Mammary epithelial cell (primary cell): ENCODE results near the gene ARIH1.

Experiments used
- CTCF ChIP-seq, 2 donors: IDR thresholded peaks in 1 of 2; conservative IDR thresholded peaks in 1 of 2; 2 replicates each; pipeline ENCODE4 v1.5.1; 2011 to 2012; ENCODE audit warnings: inconsistent platforms in 2 of 2, low read length in 2 of 2, mild to moderate bottlenecking in 2 of 2, control low read depth in 1 of 2, low read depth in 1 of 2; ENCODE audit not compliant: insufficient read depth in 1 of 2; ENCODE audit errors: extremely low read depth in 1 of 2
- EZH2 ChIP-seq: IDR thresholded peaks from 2 replicates; pipeline ENCODE4 v1.6.1; 2012; ENCODE audit warnings: low read length, inconsistent platforms, borderline replicate concordance

GRCh38 chr15:72554471-72555425, 80.6 kb downstream of the ARIH1 start:
- TF ChIP-seq CTCF (conservative IDR thresholded peaks at IDR 0.05 in 1 of 2, IDR thresholded peaks at IDR 0.05 in 1 of 2; ENCODE audit: extremely low read depth in 1 of 2, insufficient read depth in 1 of 2, low read depth in 1 of 2, low read length in 2 of 2) (no peak), EZH2 (no peak)
